Transverse colon (tissue), 3 donors: ENCODE results near the gene NID1.
"Not testable (repeated sequence)": the region's sequence is repeated elsewhere in the genome, so short reads cannot be mapped to it uniquely, and the experiment has no call there.

Source experiments
- POLR2A ChIP-seq: fragments of 450-650 bp; IDR thresholded peaks from one replicate; pipeline ENCODE4 v1.6.1; 2016; ENCODE audit warnings: antibody characterized with exemption, mild to moderate bottlenecking, moderate library complexity
- TF ChIP-seq, protein P1 (sequence below), 5 experiments: fragments of 200-600 bp in 3 of 5; fragments of 450-650 bp in 2 of 5; sonication (generic) in 3 of 5; IDR thresholded peaks; 1 replicate in 2 of 5; 2 replicates in 3 of 5; pipeline ENCODE4 v1.5.1; 2016 to 2017; ENCODE audit warnings: antibody characterized with exemption in 5 of 5, inconsistent platforms in 3 of 5, mild to moderate bottlenecking in 2 of 5, moderate library complexity in 1 of 5

- TF ChIP-seq, protein P1, sequence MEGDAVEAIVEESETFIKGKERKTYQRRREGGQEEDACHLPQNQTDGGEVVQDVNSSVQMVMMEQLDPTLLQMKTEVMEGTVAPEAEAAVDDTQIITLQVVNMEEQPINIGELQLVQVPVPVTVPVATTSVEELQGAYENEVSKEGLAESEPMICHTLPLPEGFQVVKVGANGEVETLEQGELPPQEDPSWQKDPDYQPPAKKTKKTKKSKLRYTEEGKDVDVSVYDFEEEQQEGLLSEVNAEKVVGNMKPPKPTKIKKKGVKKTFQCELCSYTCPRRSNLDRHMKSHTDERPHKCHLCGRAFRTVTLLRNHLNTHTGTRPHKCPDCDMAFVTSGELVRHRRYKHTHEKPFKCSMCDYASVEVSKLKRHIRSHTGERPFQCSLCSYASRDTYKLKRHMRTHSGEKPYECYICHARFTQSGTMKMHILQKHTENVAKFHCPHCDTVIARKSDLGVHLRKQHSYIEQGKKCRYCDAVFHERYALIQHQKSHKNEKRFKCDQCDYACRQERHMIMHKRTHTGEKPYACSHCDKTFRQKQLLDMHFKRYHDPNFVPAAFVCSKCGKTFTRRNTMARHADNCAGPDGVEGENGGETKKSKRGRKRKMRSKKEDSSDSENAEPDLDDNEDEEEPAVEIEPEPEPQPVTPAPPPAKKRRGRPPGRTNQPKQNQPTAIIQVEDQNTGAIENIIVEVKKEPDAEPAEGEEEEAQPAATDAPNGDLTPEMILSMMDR (IDR thresholded peaks at IDR 0.05), result not testable (repeated sequence)
- not testable (repeated sequence) for TF ChIP-seq POLR2A
These were observed 32.0 kb upstream of the NID1 start for GRCh38 chr1:236096660-236097482.
